Gastrocnemius medialis (tissue), 4 donors: ENCODE data around the gene EXOC3L2. TPM values are rescaled to one million over a fixed set of nuclear protein-coding genes. Genes with fewer than 3 reads are reported as not detected.

Experiments used
- ATAC-seq, 2 donors: fragments of 150-250 bp; one replicate each; pipeline ENCODE4 v1.9.1; 2016
- DNase-seq, 2 donors: peaks; one replicate each; pipeline ENCODE4 v3.0.0-alpha.2; 2019
- H3K27ac ChIP-seq, 4 donors: fragments of 200-600 bp; sonication (generic); 1 replicate in 1 of 4; 2 replicates in 3 of 4; pipeline ENCODE4 v1.5.1; 2016 to 2018; ENCODE audit warnings: mild to moderate bottlenecking in 2 of 4, moderate library complexity in 1 of 4
- H3K27me3 ChIP-seq, 3 donors: fragments of 200-600 bp; sonication (generic) in 2 of 3; 1 replicate in 1 of 3; 2 replicates in 2 of 3; pipeline versions ENCODE4 v1.5.1 to v1.6.0; 2016 to 2019; ENCODE audit warnings: mild to moderate bottlenecking in 1 of 3, moderate library complexity in 1 of 3
- H3K36me3 ChIP-seq, 2 donors: fragments of 200-600 bp; sonication (generic) in 1 of 2; one replicate each; pipeline ENCODE4 v1.5.1; 2017 to 2018
- H3K4me1 ChIP-seq, 2 donors: fragments of 200-600 bp; sonication (generic) in 1 of 2; one replicate each; pipeline ENCODE4 v1.5.1; 2016 to 2017; ENCODE audit warnings: mild to moderate bottlenecking in 2 of 2
- H3K4me3 ChIP-seq, 4 donors: fragments of 200-600 bp; sonication (generic) in 3 of 4; 1 replicate in 1 of 4; 2 replicates in 3 of 4; pipeline ENCODE4 v1.5.1; 2016 to 2019; ENCODE audit warnings: mild to moderate bottlenecking in 2 of 4
- H3K9me3 ChIP-seq, 3 donors: fragments of 200-600 bp; sonication (generic) in 2 of 3; 1 replicate in 1 of 3; 2 replicates in 2 of 3; pipeline ENCODE4 v1.5.1; 2016 to 2019
- POLR2A ChIP-seq, 2 donors: fragments of 450-650 bp; IDR thresholded peaks; one replicate each; pipeline ENCODE4 v1.6.1; 2017; ENCODE audit warnings: antibody characterized with exemption in 2 of 2, mild to moderate bottlenecking in 2 of 2, moderate library complexity in 2 of 2
- in situ Hi-C, 4 donors: fragments of 200-750 bp; cut with MboI; loops; one replicate each; pipeline versions ENCODE4 v1.15.0 to v1.8.0; 2017; ENCODE audit warnings: low sequenced_read_pairs in 4 of 4
- intact Hi-C: fragments of 100-400 bp; cut with DNase I; formaldehyde crosslinking; loops from one replicate; pipeline ENCODE4 v1.15.1; 2023; ENCODE audit warnings: low total_unique reads
- total RNA-seq, 4 donors: library from RNA; depleted of rRNA; stranded (reverse); fragments of >200 nt; gene quantifications; one replicate each; pipeline versions ENCODE4 v1.1.0 to v1.2.3, GENCODE V29; 2016
- TF ChIP-seq, protein P1 (sequence below), 5 experiments: fragments of 450-650 bp in 3 of 5; fragments of 200-600 bp in 2 of 5; sonication (generic) in 2 of 5; IDR thresholded peaks in 4 of 5; conservative IDR thresholded peaks in 1 of 5; 1 replicate in 4 of 5; 2 replicates in 1 of 5; pipeline ENCODE4 v1.5.1; 2016 to 2019; ENCODE audit warnings: antibody characterized with exemption in 5 of 5, mild to moderate bottlenecking in 3 of 5, moderate library complexity in 3 of 5

The EXOC3L2 gene
- total RNA-seq, 4 donors from 2014 or later: 0.46 to 0.55 TPM; not detected in 2

DNA sequence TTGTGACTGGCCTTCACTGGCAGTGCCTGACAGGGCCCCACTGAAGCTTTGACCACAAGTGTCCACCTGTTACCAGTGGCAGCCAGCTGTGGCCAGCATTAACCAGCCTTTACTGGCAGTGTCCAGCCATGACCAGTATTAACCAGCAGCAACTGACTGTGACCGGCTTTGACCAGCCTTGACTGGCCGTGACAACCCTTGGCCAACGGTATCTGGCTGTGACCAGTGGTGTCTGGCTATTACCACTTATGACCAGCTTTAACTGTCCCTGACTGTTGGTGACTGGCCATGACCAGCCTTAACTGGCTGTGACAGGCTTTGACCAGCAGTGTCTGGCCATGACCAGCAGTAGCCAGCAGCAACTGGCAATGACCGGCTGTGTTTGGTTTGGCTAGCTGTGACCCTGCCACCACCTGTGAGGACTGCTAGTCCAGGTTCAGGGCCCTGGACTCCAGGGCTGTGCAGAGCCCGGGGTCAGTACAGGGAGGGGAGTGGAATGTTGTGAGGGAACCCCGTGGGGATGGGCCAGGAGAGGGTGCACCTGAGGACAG lies 45.2 kb upstream of the EXOC3L2 start:
- H3K36me3 ChIP-seq: peaks cover 0 to 12% of the 10 kb centered on the region in 2 donors
- H3K27me3 ChIP-seq: no peaks in the 10 kb centered on the region
- H3K4me3 ChIP-seq: no peak overlapping the region
- no peak overlapping the region for H3K27ac ChIP-seq
- DNase-seq (no peak), ATAC-seq (no peak)
- in situ Hi-C loops: no loop called here
- intact Hi-C loops: no loop called here
- H3K4me1 ChIP-seq: no peaks in the 10 kb centered on the region
- peaks cover 0 to 3% (median 0%) of the 10 kb centered on the region in 3 donors for H3K9me3 ChIP-seq
- no peak for TF ChIP-seq POLR2A (IDR thresholded peaks at IDR 0.05)
- TF ChIP-seq, protein P1, sequence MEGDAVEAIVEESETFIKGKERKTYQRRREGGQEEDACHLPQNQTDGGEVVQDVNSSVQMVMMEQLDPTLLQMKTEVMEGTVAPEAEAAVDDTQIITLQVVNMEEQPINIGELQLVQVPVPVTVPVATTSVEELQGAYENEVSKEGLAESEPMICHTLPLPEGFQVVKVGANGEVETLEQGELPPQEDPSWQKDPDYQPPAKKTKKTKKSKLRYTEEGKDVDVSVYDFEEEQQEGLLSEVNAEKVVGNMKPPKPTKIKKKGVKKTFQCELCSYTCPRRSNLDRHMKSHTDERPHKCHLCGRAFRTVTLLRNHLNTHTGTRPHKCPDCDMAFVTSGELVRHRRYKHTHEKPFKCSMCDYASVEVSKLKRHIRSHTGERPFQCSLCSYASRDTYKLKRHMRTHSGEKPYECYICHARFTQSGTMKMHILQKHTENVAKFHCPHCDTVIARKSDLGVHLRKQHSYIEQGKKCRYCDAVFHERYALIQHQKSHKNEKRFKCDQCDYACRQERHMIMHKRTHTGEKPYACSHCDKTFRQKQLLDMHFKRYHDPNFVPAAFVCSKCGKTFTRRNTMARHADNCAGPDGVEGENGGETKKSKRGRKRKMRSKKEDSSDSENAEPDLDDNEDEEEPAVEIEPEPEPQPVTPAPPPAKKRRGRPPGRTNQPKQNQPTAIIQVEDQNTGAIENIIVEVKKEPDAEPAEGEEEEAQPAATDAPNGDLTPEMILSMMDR (IDR thresholded peaks at IDR 0.05 in 4 of 5, conservative IDR thresholded peaks at IDR 0.05 in 1 of 5): no peak

DNA sequence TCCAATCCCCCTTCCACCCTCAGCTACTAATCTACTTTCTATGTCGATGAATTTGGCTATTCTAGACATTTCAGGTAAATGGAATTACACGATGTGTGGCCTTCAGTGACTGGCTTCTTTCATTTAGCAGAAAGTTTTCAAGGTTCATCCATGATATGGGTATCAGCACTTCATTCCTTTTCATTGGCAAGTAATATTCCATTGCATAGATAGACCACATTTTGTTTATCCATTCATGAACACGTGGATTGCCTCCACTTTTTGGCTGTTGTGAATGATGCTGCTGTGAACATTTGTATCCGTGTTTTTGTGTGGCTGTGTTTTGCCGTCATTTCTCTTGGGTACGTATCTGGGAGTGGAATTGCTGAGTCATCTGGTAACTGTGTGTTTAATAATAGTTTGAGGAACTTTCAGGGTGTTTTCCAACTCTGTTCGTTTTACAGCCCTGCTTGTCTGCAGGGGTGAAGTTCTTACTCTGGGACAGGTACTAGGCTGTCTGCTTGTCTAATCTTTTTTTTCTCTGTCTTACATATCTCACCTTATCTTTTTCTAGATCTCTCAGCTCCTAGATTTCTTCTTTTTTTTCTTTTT lies 38.3 kb upstream of the EXOC3L2 start:
- DNase-seq (no peak), ATAC-seq (no peak)
- Histone ChIP-seq H3K9me3 (no peaks in the 10 kb centered on the region), H3K36me3 (peaks cover 0 to 42% of the 10 kb centered on the region in 2 donors), H3K4me3 (no peak overlapping the region), H3K4me1 (no peaks in the 10 kb centered on the region), H3K27ac (no peak overlapping the region), H3K27me3 (no peaks in the 10 kb centered on the region)
- intact Hi-C loops: no loop called here
- TF ChIP-seq, protein P1 (IDR thresholded peaks at IDR 0.05 in 4 of 5, conservative IDR thresholded peaks at IDR 0.05 in 1 of 5): no peak
- TF ChIP-seq POLR2A (IDR thresholded peaks at IDR 0.05): no peak
- in situ Hi-C loops: no loop called here

DNA sequence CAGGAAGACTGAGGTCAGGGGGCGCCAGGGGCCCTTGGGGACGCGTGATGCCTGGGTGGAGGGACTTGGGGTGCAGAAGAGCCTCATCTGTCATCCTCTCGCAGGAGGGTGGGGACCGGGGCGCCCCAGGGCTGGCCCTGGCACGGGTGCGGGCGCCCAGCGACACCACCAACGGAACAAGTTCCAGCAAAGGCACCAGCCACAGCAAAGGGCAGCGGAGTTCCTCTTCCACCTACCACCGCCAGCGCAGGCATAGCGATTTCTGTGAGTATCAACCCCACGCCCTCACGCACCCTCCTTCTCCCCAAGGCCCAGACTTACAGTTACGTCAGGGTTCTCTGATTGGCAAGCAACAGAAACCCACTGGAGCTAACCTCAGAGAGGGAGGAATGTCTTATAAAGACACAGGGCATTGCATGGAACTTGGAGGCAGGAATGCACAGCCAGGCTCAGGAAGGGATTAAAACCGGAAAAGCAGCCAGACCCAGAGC lies 35.3 kb upstream of the EXOC3L2 start:
- Histone ChIP-seq H3K27me3 (no peaks in the 10 kb centered on the region), H3K9me3 (no peaks in the 10 kb centered on the region), H3K36me3 (peaks cover 0 to 47% of the 10 kb centered on the region in 2 donors), H3K4me1 (no peaks in the 10 kb centered on the region), H3K27ac (no peak overlapping the region), H3K4me3 (no peak overlapping the region)
- no peak for DNase-seq
- intact Hi-C loops: no loop called here
- TF ChIP-seq, protein P1 (IDR thresholded peaks at IDR 0.05 in 4 of 5, conservative IDR thresholded peaks at IDR 0.05 in 1 of 5): no peak
- TF ChIP-seq POLR2A (IDR thresholded peaks at IDR 0.05): no peak
- no peak for ATAC-seq
- in situ Hi-C loops: no loop called here

DNA sequence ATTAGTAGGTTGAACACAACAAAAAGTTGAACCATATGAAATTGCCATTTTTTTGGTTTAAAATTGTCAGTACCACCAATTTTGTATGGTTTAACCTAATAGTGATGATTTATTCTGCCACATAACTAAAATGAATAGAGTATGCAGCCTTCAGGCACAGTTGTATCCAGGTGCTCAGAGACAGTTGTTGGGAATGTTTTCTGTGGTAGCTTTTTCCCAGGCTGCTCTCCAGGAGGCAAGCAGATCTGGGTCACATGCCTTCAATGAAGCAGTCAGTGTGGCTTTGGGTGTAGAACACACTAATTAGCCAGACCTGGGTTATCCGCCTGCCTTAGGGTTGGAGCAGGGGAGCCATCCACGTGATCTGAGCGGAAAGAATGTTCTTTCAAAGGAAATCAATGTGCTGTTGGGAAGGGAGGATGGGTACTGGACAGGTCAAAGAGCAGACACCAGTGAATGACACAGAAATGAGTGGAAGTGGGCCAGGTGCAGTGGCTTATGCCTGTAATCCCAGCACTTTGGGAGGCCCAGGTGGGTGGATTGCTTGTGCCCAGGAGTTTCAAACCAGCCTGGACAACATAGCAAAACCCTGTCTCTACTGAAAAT lies 34.5 kb upstream of the EXOC3L2 start:
- ATAC-seq: no peak
- TF ChIP-seq POLR2A (IDR thresholded peaks at IDR 0.05): no peak
- TF ChIP-seq, protein P1 (IDR thresholded peaks at IDR 0.05 in 4 of 5, conservative IDR thresholded peaks at IDR 0.05 in 1 of 5): no peak
- Histone ChIP-seq H3K9me3 (no peaks in the 10 kb centered on the region), H3K27ac (no peak overlapping the region), H3K27me3 (no peaks in the 10 kb centered on the region), H3K4me1 (no peaks in the 10 kb centered on the region), H3K36me3 (peaks cover 0 to 47% of the 10 kb centered on the region in 2 donors), H3K4me3 (no peak overlapping the region)
- in situ Hi-C loops: no loop called here
- DNase-seq: no peak
- intact Hi-C loops: no loop called here
